HG03175 (cell line): ENCODE results near the gene IRX2.

Experiments
- ATAC-seq: cut with Tn5 transposase; IDR thresholded peaks from one replicate; pipeline ENCODE4 v1.9.1; 2021; ENCODE audit warnings: mild to moderate bottlenecking, moderate library complexity; ENCODE audit not compliant: unreplicated experiment

The IRX2 gene

DNA sequence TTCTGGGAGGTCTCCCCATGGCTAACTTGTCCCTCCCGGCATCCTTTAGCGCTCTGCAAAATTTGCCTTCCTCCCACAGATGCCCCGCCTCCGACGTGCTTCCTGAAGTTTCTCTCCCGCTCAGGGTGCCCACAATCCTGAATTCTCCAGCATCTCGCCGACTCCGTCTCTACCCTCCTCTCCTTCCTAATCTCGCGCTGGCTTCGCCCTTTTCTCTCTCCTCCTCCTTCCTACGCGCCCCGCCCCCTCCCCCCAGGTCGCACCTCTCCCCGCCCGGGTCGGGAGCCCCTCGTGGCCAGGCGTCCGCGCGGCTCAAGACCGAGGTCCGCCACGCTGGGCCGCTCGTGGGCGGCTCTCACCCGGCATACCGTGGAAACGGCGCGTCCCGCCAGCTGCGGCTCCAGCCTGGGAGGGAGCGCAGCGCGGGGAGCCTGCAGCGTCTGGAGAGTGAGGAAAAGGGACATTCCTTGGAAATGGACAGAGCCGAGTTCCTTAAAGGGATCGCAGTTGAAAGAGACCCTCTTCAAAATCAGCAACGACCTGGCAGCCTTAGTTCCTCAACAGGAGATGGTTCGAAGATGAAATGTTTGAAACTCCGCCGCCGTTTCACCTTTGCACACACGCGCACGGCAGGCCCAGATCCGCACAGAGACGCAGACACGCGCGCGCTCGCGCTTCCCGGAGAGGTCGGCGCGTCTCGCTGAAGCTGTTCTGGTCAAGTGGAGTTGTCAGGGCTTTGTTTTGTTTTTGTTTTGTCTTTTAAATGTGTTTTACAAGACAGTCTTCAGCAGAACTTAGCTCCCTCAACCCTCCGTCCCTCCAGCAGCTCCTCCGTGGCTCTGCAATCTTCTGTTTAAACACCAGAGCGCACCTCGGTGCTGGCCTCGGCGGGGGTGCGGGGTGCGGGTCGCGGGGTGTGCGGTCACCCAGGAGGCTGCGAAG, 5.0 kb upstream of the IRX2 start:
- ATAC-seq = no peak

DNA sequence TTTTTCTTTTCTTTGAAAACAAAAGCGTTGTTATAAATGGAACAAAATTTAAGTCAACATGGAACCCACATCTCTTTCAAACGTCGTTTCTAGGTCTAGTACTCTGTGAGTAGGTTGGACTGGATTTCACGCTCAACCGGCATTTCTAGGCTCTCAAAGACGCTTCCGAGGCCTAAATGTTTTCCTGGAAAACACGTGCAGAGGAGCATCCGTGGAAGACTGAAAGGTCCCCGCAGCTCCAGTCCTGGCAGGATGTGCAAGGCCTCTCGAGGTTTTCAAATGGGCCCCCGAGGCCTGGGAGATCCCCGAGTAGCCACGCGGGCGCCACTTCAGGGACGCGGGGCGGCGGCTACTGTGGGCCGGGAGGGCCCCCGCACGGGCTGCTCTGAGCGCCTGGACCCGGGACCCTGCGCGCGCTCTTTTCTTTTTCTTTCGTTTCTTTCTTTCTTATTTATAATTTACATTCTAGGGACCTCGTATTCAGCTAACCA, 4.2 kb upstream of the IRX2 start:
- ATAC-seq = no peak

DNA sequence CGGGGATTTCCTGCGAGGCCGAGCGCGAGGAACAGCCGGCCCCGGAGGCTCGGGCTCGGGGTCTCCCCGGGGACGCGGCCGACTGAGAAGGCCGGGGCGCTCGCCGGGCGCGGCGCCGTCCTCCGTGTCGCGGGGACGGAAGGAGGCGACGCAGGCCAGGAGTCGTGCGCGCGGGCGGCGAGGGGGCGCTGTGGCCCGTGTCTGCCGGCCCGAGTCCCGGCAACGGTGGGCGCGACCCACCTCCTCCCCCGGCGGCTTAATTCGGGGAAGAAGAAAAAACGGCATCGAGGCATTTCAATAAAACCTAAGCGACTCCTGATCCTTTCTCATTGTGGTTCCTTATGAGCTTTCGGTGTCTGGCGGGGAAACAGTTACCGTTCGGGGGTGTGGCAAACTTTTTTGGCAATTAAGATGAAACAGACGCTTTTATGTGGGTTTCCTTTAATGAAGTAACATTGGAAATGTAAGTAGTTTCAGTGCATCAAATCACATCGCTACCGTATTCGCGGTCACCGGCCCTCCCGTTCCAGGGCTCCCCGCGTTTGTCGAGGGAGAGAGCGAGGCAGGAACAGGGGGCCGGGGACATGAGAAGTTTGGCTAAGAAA, 3.7 kb upstream of the IRX2 start:
- no peak for ATAC-seq

- no peak for ATAC-seq
Measured at GRCh38 chr5:2754581-2755075, 3.2 kb upstream of the IRX2 start.

DNA sequence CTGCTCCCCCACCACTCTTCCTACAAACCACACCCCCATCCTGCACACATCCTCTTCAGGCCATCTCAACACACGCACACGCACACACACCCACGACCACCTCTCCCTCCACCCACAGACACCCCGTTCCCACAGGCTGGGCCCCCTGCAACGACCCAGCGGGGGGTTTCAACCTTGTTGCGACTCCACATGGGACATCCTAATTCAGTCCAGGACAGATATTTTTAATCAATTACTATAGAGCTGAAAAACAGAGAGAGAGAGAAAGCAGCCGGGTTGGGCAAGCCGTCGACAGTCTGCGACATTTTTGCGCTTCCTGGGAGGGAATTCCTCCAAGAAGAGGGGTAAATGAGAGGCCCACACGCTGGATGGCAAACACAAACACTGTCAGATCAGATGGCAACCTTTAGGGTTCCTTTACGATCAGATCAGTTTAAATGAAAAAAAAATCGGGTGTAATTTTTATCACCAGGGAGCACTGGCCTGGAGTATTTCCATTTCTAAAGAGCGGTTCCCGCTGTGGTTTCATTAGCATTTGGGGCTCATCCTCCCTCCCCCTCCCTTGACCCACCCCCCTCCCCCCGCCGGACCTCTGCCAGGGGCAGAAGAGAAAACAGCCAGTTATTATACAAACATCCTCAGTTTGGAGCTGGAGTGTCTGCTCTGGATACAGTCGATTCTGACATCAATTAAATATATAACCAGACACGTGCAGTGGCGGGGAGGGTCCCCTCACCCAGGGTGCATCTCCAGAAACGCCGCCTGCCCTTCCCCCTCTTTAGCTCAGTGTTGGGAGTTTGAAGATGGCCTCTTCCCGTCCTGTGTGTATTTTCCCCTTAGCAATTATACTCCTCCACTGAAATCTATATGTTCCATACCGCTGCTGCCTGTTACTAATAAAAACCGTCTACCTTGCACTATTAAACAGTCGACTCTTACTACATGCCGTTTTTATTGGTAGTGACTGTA, 2.3 kb upstream of the IRX2 start:
- no peak for ATAC-seq

- no peak for ATAC-seq
Measured at GRCh38 chr5:2752821-2753439, 1.5 kb upstream of the IRX2 start.

- no peak for ATAC-seq
Measured at GRCh38 chr5:2752059-2752820, 763 bp upstream of the IRX2 start.

DNA sequence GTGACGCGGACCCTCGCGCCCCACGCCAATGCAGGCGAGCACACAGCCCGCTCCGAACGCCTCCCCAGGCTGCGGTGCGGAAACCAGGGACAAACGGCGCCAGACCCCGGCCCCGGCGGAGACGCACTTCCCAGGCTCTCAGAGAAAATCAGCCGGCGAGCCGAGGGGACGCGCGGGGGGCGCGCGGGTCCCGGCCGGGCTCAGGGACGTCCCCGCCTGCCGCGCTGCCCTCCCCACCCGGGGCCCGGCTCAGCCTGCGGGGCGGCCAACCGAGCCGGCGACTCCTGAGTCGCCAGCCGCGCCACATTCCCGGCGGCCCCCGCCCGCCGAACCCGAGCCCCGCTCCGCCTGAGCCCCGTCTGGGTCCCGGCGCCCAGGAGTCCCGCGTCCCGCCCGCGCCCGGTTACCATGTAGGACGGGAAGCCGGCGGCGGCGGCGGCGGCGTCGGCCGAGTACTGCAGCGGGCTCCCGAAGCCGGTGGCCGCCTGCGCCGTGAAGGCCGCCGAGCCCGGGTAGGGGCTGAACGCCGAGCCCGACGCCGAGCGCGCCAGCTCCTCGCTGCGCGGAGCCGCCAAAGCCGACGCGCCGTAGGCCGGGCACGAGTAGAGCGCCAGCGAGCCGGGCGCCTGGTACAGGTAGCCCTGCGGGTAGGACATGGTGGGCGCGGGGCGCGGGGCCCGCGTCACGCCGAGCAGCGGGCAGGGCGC, 566 bp downstream of the IRX2 start:
- no peak for ATAC-seq

DNA sequence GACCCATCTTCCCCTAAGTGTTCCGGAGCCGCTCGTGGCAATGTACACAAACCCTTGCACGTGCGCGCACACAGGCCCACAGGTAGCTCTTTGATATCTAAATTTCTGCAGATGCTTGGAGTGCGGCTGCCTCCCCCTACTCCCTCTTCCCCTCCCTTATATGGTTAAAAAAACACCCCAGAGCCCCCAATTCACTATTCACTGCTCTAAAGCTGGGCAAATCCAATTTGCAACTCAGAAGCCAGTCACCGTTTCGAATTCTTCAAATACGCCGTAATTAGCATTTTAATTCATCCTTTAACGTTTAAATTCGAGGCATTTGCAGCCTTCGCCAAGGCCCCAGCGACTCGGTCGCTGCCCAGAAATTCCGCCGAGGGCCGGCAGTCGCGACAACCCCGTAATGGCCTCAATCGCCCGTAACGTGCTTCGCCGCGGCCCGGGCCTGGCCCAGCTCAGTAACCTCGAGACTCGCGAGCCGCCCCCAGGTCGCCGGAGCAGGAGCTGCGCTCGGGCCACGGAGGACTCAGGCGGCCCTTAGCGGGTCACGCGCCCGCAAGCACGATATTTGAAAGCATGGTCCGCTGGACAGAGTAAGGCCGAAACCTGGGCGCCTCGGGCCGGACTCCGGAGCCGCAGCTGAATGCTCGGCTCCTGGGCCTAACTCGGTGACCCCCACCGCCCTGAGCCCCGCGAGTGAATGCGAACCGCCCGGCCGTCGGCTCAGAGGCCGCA, 1.3 kb downstream of the IRX2 start:
- no peak for ATAC-seq

DNA sequence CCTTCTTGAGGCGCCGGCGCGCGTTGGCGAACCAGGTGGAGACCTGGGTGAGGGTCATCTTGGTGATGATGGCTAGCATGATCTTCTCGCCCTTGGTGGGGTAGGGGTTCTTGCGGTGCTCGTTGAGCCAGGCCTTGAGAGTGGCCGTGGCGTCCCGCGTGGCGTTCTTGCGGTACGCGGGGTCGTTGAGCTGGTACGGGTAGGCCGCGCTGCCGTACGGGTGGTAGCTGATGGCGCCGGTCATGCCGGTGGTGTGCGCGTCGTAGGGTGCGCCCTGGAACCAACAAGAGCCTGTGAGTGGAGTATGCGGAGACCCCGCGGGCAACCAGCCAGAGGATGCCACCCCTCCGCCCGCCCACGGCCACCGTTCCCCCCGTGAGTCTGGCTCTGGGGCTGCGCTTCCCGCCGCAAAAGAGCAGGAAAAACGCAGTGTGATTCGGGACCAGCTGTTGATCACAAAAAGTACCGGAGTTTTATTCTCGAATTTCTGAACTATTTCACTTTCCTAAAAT, 1.9 kb downstream of the IRX2 start:
- no peak for ATAC-seq

DNA sequence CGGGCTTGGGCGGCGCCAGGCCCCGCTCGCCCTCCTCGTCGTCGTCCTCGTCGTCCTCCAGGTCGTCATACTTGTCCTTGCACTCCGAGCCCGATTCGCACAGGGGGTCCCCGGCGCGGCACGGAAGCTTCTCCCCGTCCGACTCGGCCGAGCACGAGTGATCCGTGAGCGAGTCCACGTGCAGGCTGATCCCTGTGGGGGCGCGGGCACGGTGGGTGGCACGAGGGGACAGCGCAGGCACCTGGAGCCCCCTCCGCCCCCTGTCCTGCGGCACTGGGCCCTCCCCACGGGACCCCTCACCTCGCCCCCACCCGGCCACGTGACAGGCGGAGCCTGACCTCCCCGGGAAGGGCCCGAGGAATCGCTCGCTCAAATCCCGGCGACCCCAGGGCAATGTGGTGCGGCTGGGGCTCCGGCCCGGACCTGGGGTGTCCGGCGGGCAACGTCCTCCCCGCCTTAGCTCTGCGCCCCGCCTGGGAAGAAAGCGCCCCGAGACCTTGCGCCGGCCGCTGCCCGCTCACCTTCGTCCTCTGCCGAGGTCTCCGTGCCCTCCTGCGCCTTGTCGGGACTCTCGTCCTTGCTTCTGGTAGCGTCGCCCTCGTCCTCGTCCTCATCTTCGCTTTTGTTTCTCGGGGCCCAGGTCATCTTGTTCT, 2.5 kb downstream of the IRX2 start:
- no peak for ATAC-seq

DNA sequence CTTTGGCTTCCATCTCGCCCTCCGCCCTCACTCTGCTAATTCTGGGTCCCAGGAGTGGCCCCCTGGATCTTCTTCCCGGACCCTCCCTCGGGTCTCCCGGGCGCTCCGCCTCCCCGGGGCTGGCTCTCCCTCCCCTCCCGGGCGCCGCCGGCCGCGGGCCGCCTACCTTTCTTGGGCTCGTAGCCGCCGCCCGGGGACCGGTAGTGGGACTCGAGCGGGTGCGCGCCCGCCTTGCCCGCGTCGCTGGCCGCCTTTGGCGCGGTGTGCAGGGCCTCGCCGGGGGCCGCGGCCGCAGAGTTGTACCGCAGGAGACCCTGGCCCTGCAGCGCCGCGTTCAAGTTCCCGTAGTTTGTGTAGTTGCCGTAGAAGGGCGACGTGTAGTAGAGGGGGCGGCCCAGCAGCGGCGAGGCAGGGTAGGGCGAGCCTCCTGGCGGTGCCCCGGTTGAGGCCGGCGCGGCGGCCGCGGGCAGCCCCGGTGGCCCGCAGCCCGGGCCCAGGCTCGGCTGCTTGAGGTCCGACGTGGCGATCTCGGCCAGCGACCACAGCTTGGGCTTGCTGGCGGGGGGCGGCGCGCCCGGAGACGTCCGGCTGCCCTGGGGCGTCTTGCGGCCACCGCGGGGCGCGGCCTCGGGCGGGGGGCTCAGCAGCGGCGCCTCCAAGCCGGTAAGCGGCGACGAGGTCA, 3.2 kb downstream of the IRX2 start:
- no peak for ATAC-seq

DNA sequence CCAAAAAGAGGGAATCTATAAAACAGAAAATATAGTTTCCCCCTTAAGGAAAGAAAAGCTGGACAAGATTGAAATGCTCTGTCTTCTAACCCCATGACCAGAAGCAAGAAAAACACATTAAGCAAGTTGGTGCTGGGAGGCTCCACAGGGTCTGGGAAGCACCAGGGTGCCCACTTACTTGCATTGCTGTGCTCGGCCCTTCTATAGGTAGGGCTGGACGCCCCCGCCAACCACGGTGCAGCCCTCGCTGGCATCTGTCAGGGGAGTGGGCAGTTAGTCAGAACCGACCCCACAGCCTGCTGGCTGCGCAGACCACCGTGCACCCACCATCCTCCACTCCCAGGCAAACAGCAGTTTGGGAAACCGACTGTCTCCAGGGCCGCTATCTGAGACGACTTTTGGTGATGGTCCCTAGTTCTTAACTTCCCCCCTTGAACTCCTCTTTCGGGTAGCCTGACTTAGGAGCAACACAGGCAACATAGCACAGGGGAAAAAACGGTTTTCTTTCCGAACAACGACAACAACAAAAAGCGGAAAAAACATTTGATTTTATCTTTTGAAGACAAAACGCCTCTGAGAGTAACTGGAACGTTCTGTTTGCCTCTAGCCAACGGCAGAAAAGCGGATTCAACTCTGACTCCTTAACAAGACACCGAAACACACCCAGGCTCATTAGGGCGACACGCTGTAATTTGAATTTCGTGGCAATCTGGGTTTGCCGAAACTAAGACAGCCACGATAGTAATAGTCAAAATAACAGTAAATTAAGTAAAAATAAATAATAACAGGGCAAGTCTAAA, 3.9 kb downstream of the IRX2 start:
- no peak for ATAC-seq

DNA sequence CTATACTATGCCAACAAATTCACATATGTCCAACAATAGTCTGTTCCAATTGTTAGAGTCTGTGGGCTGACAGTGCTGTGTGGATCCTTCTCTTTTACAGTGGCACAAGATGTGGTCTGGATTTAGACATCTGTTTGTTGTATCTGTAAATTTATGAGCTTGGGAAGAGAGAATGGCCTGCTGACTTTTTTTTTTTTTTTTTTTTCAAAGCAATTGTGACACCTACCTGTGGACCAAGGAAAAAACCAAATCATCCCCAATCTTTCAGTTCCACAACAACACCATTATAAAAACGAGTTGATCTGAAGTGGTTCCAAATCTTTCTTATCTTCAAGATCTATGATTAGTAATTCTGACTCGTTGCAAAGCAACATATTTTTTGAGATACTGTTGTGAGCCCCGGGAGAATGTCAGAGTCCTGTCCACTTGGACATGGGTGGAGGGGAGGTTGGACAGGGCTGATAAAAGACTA, 4.9 kb downstream of the IRX2 start:
- no peak for ATAC-seq

DNA sequence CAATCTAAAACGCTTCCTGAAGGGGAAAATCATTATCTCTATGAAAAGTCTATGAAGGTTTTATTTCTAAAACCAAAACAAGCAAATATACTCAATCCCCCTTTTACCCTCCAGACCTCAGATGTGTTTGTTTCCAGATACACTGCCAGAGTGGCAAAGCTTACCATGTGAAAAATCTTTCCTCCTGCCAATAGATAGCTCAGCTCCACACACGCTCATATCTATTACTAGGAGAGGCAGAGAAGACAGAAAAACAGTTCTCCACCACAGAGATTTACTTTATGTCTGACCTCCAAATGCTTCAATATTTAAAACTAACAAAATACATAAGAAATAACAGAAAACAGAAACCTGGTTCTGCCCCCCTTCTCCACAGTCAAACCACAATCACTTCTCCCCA, 7.0 kb downstream of the IRX2 start:
- ATAC-seq = no peak
